HG03442 (cell line): ENCODE measurements around the gene PBX1.
A peak's percentile ranks its signal among the peaks of the same experiment; 100 is the strongest.
"Not testable (repeated sequence)": the region's sequence is repeated elsewhere in the genome, so short reads cannot be mapped to it uniquely, and the experiment has no call there.

Experiments used
- ATAC-seq: cut with Tn5 transposase; IDR thresholded peaks from one replicate; pipeline ENCODE4 v1.9.1; 2021; ENCODE audit warnings: mild to moderate bottlenecking, moderate library complexity; ENCODE audit not compliant: unreplicated experiment

Gene PBX1

GRCh38 chr1:164558461-164559341 lies at the start of gene PBX1:
Gene PBX1, plus strand, starts transcription at chr1:164559184.
- ATAC-seq: peak; percentile 100

GRCh38 chr1:164510435-164510834 lies 48.5 kb upstream of the PBX1 start:
- no peak for ATAC-seq

DNA sequence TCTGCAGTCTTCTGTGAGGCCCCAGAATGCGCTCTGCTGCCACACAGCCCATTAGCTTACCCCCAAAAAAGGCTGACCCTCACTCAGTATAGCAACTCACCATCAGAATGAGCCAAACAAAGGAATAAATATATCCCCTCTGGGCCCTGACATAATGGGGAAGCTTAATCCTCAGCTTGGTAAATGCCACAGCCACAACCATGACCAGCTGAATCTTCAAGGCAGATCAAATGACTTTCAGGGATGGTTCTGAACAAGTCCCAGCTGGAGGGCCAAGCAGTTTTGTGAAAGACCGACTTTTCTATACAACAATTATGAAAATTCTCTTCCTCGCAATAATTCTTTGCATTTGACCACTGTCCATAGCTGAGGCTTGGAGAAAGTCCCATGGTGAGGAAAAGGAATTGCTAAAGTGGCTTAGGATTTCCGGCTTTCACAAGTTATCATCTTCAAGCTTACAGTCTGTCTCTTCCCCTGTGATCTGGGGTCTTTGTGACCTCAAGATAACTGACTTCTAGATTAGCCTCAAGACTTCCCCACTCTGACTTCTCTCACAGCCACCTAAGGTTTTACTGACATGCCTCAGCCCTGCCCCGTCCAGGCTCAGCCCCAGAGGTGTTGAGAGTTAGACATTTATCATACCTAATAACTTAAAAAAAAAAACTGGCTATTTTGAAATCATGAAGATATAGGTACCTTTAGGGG lies 47.8 kb upstream of the PBX1 start:
- no peak for ATAC-seq

DNA sequence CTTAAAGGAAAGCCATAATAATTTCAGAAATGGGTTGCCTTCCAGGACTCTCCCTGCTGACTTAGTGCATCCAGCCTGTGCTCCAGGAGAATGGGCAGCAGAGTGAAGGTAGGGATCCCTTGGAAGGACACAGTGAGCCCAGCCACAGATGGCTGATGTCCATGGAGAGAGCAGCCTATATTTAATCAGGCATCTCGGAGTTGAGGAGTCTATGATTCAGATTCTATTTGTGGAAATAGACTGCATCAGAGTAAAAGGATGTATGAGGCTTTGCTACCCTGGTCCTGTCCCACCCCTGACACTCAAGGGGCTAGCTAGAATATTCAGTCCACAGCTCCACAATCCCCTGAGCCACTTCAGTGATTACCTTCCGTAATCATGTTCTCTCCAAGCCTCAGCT lies 43.8 kb upstream of the PBX1 start:
- ATAC-seq: no peak

DNA sequence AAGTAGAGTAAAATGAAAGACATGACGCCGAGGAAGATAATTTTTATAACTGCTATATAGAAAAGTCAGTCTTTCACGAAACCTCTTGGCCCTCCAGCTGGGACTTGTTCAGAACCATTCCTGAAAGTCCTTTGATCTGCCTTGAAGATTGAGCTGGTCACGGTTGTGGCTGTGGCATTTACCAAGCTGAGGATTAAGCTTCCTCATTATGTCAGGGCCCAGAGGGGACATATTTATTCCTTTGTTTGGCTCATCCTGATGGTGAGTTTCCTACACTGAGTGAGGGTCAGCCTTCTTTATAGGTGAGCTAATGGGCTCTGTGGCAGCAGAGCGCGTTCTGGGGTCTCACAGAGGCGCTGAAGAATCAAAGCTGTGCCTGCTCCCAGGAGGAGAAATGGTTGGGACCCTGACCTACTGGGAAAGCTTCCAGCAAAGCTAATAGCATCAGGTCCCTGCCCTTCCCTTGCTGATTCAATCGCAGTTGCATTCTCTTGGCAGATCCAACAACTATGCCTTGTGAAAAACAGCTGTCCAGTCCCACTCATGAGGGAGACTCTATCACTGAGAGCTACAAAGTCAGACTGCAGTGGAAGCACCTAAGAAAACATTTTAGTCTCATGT lies 43.2 kb upstream of the PBX1 start:
- ATAC-seq: no peak

DNA sequence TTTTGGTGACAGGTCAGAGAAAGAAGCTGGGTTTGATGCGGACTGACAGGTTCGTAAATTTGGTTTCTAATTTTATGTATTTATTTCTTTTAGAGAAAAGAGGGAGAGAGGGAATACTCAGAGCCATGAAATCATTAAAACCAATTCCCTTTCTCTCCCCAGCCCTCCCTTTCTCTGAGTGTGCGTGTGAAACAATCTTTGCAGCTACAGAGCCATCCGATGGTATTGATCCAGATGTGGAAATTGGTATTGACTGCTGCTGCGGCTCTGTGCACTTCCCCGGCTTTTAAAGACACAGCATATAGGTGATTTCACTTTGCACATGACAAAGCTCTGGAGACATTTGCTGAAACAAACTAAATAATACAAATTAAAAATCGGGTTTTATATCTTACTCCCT lies 42.4 kb upstream of the PBX1 start:
- no peak for ATAC-seq

DNA sequence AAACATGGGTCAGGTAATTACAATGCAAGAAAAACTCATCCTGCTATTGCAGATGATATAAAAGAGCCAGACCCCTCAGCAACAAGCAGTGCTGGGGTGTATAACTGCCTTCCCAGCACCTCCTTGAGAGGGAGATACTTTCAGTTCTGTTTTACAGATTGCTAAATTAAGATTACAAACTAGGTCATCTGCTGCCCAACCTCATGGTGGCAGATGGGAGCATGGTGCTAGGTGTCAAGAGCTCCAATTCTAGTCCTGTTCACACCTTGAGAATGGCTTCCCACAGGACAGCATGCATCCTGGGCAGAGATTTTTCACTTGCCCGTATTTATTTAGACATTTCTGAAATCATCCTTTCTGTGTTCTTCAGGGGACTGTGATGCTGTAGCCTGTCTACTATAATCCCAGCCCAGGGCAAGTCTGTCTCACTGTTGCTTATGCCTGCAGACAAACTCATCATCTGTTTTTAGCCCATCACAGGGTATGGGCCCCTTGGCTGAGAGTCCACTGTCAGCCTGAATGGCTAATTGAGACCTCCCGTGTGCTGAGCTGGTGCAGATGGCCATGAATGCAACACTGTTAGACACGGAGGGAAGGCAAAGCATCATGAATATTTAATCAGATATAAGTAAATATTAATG lies 40.2 kb upstream of the PBX1 start:
- ATAC-seq: no peak

DNA sequence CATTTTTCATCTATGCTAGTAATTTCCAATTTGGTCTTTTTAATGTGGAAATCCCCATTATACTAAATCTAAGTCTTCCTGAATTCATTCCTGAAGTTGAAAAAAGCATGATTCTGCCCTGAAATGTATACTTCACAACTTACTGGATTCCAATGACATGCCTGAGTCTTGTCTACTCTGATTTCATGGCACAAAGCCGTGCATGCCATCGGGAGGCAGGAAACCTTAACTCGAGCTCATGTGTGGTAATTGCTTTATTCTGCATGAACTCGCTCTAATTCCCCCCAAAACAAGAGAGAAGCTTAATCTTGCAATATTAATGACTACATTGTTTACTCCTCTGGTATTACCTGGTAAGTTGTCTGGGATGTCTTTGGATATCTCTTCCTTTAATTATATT lies 39.6 kb upstream of the PBX1 start:
- ATAC-seq: no peak

GRCh38 chr1:164524810-164525209 lies 34.2 kb upstream of the PBX1 start:
- no peak for ATAC-seq

DNA sequence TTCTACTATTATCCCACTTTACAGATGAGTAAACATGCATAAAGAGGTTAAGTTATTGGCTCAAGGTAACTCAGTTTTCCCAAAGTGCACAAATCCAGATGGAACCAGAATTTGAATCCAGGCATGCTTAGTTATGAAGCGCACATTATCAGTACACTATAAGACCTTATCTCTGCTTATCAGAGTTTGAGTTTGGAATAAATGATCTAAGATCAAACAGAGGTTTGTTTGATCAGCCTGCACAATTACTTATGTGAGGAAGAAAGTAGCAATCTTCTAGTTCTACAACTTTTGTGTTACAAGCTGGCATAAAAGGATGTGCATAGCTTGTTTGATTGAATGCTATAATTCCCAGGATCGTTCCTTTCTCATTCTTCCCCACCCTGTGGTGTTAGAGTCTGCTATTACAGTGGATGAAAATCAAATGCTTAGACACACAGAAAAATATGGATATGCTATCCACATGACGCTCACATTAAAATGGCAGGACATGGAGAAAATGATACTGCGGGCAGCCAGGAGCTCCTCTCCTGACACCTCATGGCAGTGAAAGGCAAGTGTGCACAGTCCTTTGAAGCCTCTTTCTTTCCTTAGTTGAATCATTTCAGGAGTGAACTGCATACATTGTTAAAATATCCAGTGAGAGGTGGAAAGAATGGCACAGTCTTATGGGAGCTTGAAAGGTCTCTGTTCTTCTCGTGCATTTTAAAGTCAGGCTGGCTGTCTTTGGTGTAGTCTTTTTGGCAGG lies 23.9 kb upstream of the PBX1 start:
- no peak for ATAC-seq

DNA sequence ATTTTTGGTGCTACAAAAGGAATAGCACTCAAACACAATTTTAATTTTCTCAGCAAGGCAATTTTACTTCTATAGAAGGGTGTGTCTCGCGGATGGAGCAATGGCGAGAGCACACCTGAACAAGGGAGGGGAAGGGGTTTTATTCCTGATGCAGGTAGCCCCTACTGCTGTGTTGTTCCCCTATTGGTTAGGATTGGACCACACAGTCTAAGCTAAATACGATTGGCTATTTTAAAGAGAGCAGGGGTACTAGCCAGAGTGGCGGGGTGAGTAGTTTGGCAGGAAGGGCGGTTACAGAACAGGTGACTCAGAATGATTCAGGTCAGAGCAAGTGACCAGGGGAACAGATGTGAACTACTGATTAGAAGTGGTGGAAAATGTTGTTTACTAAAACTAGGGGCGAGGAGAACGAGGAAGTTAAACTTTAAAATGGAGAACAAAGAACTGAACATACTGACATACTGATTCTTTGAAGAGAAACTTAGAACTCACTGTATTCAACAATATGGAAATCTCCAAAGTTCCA lies 6.5 kb upstream of the PBX1 start:
- not testable (repeated sequence) for ATAC-seq

DNA sequence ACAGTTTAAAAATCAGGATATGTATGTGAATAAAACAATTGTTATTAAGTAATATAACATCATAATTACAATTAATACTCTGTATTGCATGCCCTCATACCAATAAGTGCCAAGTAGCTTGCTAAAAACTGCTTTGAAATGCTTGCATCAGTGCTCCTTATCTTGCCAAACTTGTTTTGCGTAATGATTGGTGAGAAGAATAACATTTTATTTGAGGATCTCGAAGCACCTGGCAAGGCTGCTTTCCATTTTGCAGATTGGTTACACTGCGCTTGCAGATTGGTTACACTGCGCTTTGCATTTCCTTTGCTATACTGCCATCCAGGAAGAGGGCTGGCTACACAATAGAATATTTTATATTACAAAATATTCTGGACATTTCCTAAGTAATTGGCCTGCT lies 1.7 kb upstream of the PBX1 start:
- no peak for ATAC-seq

GRCh38 chr1:164559342-164560051 lies 513 bp downstream of the PBX1 start:
- no peak for ATAC-seq

GRCh38 chr1:164560121-164560541 lies 1.1 kb downstream of the PBX1 start:
- ATAC-seq: no peak

DNA sequence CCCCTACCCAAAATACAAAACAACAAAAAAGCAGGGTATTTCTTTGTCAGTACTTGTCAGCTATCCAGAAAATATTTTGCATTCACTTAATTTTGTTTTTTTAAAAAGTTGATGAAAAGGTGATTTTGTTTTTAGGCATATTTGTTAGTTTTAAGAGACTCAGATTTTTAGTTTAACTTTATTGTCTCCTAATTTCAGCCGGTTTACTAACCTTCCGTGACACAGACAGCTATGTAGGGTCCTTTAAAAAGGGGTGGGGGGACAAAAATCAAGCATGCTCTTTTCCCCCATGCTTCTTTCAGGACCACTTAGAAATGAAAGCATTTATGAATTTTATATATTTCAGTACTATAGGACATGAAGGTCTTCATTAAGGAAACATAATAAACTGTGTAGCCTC lies 1.6 kb downstream of the PBX1 start:
- no peak for ATAC-seq

GRCh38 chr1:164561007-164561406 lies 2.0 kb downstream of the PBX1 start:
- ATAC-seq: no peak

- ATAC-seq: no peak
These were observed 2.5 kb downstream of the PBX1 start for GRCh38 chr1:164561472-164561871.

- no peak for ATAC-seq
These were observed 3.1 kb downstream of the PBX1 start for GRCh38 chr1:164562061-164562460.

DNA sequence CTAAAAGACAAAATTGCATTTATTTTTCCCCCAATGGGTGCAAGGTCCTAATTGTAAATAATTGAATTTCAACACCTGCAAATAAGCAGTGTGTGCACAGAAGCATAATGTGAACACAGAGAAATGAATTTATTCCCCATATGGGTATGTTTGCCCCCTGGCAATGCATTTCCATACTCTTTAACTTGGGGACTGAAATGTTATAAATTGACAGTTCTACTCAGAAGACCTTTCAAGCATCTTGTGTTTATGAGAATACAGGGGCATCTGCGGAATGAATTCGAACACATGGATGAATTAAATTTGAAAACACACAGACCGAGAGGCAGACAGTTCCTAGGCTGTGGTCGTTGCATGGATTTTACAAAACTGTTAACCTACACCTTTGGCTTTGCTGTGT lies 3.5 kb downstream of the PBX1 start:
- no peak for ATAC-seq
